Heart right ventricle (tissue), 16 donors: ENCODE data around the gene TNF. TPM values are rescaled to one million over a fixed set of nuclear protein-coding genes. Genes with fewer than 3 reads are reported as not detected.

Source experiments
- ATAC-seq, 8 donors: fragments of 200-7000 bp; cut with Tn5 transposase; one replicate each; pipeline ENCODE4 v1.9.1; 2020; ENCODE audit warnings: mild to moderate bottlenecking in 8 of 8, moderate library complexity in 8 of 8, moderate number of reproducible peaks in 1 of 8
- DNase-seq, 2 donors: peaks; one replicate each; pipeline ENCODE4 v3.0.0-alpha.2; 2020
- H3K27ac ChIP-seq, 10 donors: fragments of 200-600 bp; sonication (generic) in 2 of 10; one replicate each; pipeline versions ENCODE4 v1.5.0 to v1.8.0; 2020 to 2022; ENCODE audit warnings: mild to moderate bottlenecking in 3 of 10
- H3K27me3 ChIP-seq, 7 donors: fragments of 200-600 bp; one replicate each; pipeline ENCODE4 v1.8.0; 2021 to 2022; ENCODE audit warnings: mild to moderate bottlenecking in 2 of 7
- H3K36me3 ChIP-seq, 9 donors: fragments of 200-600 bp; sonication (generic) in 1 of 9; one replicate each; pipeline versions ENCODE4 v1.5.0 to v1.8.0; 2020 to 2022; ENCODE audit warnings: mild to moderate bottlenecking in 2 of 9
- H3K4me1 ChIP-seq, 9 donors: fragments of 200-600 bp; sonication (generic) in 1 of 9; one replicate each; pipeline versions ENCODE4 v1.5.0 to v1.8.0; 2020 to 2022; ENCODE audit warnings: mild to moderate bottlenecking in 4 of 9
- H3K4me3 ChIP-seq, 10 donors: fragments of 200-600 bp; sonication (generic) in 2 of 10; one replicate each; pipeline versions ENCODE4 v1.5.0 to v1.8.0; 2020 to 2022; ENCODE audit warnings: mild to moderate bottlenecking in 7 of 10, moderate library complexity in 2 of 10
- H3K9me3 ChIP-seq, 11 donors: fragments of 200-600 bp in 10 of 11; sonication (generic) in 2 of 11; one replicate each; pipeline versions ENCODE4 v1.5.0 to v1.8.0; 2013 to 2022; ENCODE audit warnings: mild to moderate bottlenecking in 2 of 11, control low read depth in 1 of 11, moderate library complexity in 1 of 11
- CTCF ChIP-seq, 9 donors: fragments of 200-600 bp; sonication (generic) in 2 of 9; IDR thresholded peaks; one replicate each; pipeline versions ENCODE4 v1.5.0 to v1.8.0; 2021 to 2022; ENCODE audit warnings: antibody characterized with exemption in 9 of 9, mild to moderate bottlenecking in 5 of 9, moderate library complexity in 1 of 9
- WGBS, 2 donors: extraction: QIAGEN DNeasy Blood & Tissue Kit; methylation state at CpG; one replicate each; pipeline ENCODE4 v1.1.7; 2013; ENCODE audit warnings: inconsistent platforms in 1 of 2; 5-methylcytosine and 5-hydroxymethylcytosine counted together
- intact Hi-C, 10 donors: fragments of 100-400 bp; cut with DNase I; formaldehyde crosslinking; loops; one replicate each; pipeline versions ENCODE4 v1.11.1 to v1.14.2; 2022
- polyA plus RNA-seq, 2 donors: library from polyadenylated mRNA; stranded (reverse); fragments of 200-250 nt; gene quantifications; one replicate each; pipeline ENCODE4 v1.2.3, GENCODE V29; 2013
- total RNA-seq, 10 donors: library from RNA; stranded (reverse); fragmentation: NEBNext Ultra II Directional in 3 of 10; extraction: Animal tissue kit (Norgen Biotek cat#: 25700) in 3 of 10; gene quantifications; one replicate each; pipeline versions ENCODE4 v1.2.1 to v1.2.4, GENCODE V29; 2021 to 2023
- donor health status: Arrhythmogenic right ventricular cardiomyopathy.
- donor health status: ischemic (EF 13 %, LVEDD 7.1; RV severe dilation, severe dysfunction).
- donor health status: healthy with polysubstance abuse.
- donor health status: DM: no; HTN: yes; CAD: no.
- donor health status: DM: no; HTN: no; CAD: no.
- donor health status: ischemic (EF 25% LVEDD 6.9; RV normal size, moderate dysfunction).
- donor health status: ischemic (EF 25% LVEDD 5.7; RV mildly dilated, moderate dysfunction).
- donor health status: healthy.
- donor health status: DM: yes; HTN: yes; CAD: no.
- donor health status: Ischemic cardiomyopathy.
- donor health status: ischemic (EF 35%, LVEDD 5.7; RV mildly dilated, moderate dysfunction).
- donor health status: nonischemic (EF 11% LVEDD 7.7; RV severe dilation, severe dysfunction).
- donor health status: DM: yes; HTN: yes; CAD: no.
- donor health status: PGD.
- donor health status: ischemic (EF 29% LVEDD 5.4; RV normal size, mild dysfunction).
- donor health status: nonischemic (EF 23%, LVEDD 6.1; RV moderate dilation, normal function).

The TNF gene
- total and polyA plus RNA-seq, 12 donors, result 0.16 to 3.0 (median 0.60) TPM; not detected in 1

DNA sequence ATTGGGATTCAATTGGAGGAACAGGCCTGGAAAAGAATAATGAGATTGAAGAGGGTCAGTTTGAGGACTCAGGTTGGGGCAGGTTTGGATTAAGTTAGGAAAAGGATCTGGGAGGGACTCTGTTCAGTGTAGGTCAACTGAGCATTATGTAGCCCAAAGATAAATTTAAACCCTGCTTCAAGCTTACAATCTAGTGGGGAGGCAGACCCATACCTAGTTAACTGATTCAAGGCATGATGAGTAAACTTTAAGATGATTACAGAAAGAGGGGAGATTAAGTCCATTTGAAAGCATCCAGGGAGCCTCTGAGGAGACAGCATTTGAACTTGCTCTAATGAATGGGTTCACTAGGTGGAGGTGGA lies 14.7 kb upstream of the TNF start:
- no peak overlapping the region for H3K4me3 ChIP-seq
- DNase-seq (no peak), ATAC-seq (no peak)
- H3K9me3 ChIP-seq, result no peaks in the 10 kb centered on the region
- peaks cover 5 to 44% (median 15%) of the 10 kb centered on the region in 9 donors for H3K36me3 ChIP-seq
- H3K27me3 ChIP-seq, result no peaks in the 10 kb centered on the region
- no peak for TF ChIP-seq CTCF (IDR thresholded peaks at IDR 0.05)
- peaks cover 20 to 83% (median 40%) of the 10 kb centered on the region in 9 donors for H3K4me1 ChIP-seq
- peak overlapping the region in 9 of 10 donors; percentile 70 to 91 (median 82) for H3K27ac ChIP-seq
- intact Hi-C loops, result no loop called here

- H3K27me3 ChIP-seq, result peaks cover 0 to 11% (median 0%) of the 10 kb centered on the region in 7 donors
- no peak overlapping the region for H3K4me3 ChIP-seq
- no peak for TF ChIP-seq CTCF (IDR thresholded peaks at IDR 0.05)
- H3K4me1 ChIP-seq, result peaks cover 0 to 36% (median 0%) of the 10 kb centered on the region in 9 donors
- ATAC-seq (no peak), DNase-seq (no peak)
- H3K9me3 ChIP-seq, result no peaks in the 10 kb centered on the region
- H3K36me3 ChIP-seq, result no peaks in the 10 kb centered on the region
- WGBS, 2 donors, result 53% methylated on average over 9 of the region's 9 CpGs
- intact Hi-C loops, result no loop called here
- H3K27ac ChIP-seq, result peak overlapping the region in 1 of 10 donors; percentile 47
These were observed 7.6 kb upstream of the TNF start for GRCh38 chr6:31567531-31568370.

DNA sequence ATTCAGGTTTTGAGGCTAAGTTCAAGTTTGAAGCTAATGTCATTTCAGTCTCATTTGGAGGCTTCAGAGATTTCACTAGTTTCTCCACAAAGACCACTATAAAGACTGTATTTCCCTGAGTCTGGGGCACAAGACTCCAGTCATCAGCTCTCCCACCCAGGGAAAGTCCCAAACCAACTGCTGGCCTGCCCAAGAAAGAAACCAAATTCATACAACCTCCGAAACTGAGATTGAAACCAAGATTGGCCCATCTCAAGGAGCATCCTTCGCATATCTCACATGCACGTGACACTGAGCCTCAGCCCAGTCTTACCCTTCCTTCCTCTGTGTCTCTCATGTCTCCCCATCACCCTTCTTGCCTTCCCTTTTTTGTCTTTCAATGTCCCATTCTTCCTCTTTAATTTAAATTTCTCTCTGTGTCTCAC lies 6.8 kb upstream of the TNF start:
- DNase-seq (no peak), ATAC-seq (peak in 2 of 8 donors; percentile 49 to 69)
- Histone ChIP-seq H3K36me3 (no peaks in the 10 kb centered on the region), H3K4me3 (no peak overlapping the region), H3K9me3 (no peaks in the 10 kb centered on the region), H3K27ac (peak overlapping the region in 1 of 10 donors; percentile 56), H3K27me3 (peaks cover 0 to 11% (median 0%) of the 10 kb centered on the region in 7 donors), H3K4me1 (peaks cover 0 to 28% (median 0%) of the 10 kb centered on the region in 9 donors)
- WGBS, 2 donors, result 67 to 84% methylated on average over 3 of the region's 3 CpGs
- intact Hi-C loops, result no loop called here
- no peak for TF ChIP-seq CTCF (IDR thresholded peaks at IDR 0.05)

DNA sequence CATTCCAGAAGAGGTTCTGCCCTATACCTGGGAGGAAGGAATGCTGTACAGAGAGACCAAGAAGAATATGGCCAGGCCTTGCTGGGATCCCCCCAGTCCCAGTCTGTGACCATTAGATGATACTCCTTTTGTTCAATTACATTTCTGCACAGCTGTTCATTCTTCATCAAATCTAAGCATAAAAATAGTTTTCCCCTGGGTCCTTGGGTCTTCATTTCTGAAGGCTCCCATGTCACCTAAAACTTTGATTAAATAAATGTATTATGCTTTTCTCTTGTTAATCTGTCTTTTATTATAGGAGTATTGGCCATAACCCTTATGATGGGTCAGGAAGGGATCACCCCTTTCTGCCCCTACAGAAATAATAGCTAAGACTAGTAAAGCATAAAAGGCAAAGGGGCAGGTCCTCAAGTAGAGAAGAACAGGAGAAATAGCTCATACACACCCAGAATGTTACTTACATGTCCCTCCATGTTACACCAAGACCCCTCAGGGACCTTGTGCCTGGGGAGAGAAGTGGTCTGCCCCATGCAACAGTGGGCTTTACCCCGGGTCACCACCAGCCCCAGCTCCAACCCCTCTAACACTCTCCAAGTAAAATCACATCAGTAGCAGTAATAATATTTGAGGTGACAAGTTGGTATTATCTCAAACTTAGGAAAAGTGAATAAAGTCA lies 5.4 kb upstream of the TNF start:
- no peak for DNase-seq
- intact Hi-C loops, result no loop called here
- no peak for ATAC-seq
- Histone ChIP-seq H3K27me3 (peaks cover 0 to 11% (median 0%) of the 10 kb centered on the region in 7 donors), H3K4me3 (no peak overlapping the region), H3K9me3 (no peaks in the 10 kb centered on the region), H3K4me1 (peaks cover 0 to 31% (median 3%) of the 10 kb centered on the region in 9 donors), H3K27ac (no peak overlapping the region), H3K36me3 (no peaks in the 10 kb centered on the region)
- TF ChIP-seq CTCF (IDR thresholded peaks at IDR 0.05), result no peak
- 80 to 84% methylated on average over 1 of the region's 1 CpG for WGBS, 2 donors
